ENCODE data around the gene STAC3.

DNA sequence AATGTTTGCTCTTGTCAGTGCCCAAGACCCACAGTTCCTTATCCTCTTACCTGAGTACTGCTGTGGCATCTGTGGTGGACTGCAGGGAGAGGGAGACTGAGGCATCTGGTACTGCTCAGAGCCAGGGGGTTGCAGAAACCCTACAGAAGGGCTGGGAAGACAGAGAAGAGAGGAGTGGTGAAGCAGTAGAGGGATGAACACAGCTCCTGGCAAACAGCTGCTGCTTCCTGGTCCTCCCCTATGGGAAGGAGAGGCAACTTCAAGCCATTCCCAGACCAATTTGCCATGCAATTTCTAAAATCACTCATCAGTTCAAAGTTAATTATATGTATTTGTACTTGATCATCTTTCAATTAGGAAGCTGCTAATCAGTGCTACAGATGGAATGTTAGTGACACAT lies 15.7 kb upstream of the STAC3 start:
- TF ChIP-seq SUZ12 (IDR thresholded peaks at IDR 0.05) (no peak), NFRKB (IDR thresholded peaks at IDR 0.05) (no peak), BHLHE40 (IDR thresholded peaks at IDR 0.05; ENCODE audit: borderline replicate concordance) (no peak), ZNF384 (IDR thresholded peaks at IDR 0.05) (no peak), FOXA1 (IDR thresholded peaks at IDR 0.05) (no peak), ARNT (IDR thresholded peaks at IDR 0.05) (no peak), ELF4 (IDR thresholded peaks at IDR 0.05) (no peak), LEF1 (IDR thresholded peaks at IDR 0.05; ENCODE audit: borderline replicate concordance) (no peak), FOXK2 (IDR thresholded peaks at IDR 0.05) (no peak), SP1 (IDR thresholded peaks at IDR 0.05) (no peak), TARDBP (IDR thresholded peaks at IDR 0.05) (no peak), FOXM1 (IDR thresholded peaks at IDR 0.05; ENCODE audit: borderline replicate concordance) (no peak), HDGF (IDR thresholded peaks at IDR 0.05; ENCODE audit: borderline replicate concordance) (no peak)
- TF ChIP-seq, protein P1, sequence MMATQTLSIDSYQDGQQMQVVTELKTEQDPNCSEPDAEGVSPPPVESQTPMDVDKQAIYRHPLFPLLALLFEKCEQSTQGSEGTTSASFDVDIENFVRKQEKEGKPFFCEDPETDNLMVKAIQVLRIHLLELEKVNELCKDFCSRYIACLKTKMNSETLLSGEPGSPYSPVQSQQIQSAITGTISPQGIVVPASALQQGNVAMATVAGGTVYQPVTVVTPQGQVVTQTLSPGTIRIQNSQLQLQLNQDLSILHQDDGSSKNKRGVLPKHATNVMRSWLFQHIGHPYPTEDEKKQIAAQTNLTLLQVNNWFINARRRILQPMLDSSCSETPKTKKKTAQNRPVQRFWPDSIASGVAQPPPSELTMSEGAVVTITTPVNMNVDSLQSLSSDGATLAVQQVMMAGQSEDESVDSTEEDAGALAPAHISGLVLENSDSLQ (IDR thresholded peaks at IDR 0.05), result no peak

Measured in HEK293T (cell line).